Esophagus mucosa (tissue), 1 donor: ENCODE results near the gene DMBT1. TPM values are rescaled to one million over a fixed set of nuclear protein-coding genes. Genes with fewer than 3 reads are reported as not detected.
"Not testable (repeated sequence)": the region's sequence is repeated elsewhere in the genome, so short reads cannot be mapped to it uniquely, and the experiment has no call there.

Source experiments
- ATAC-seq: fragments of 200-7000 bp; cut with Tn5 transposase; one replicate; pipeline ENCODE4 v1.9.1; 2020
- total RNA-seq: library from RNA; stranded (reverse); gene quantifications from one replicate; pipeline ENCODE4 v1.2.4, GENCODE V29; 2023
- donor health status: DM: yes; HTN: yes; CAD: no.

The DMBT1 gene
- total RNA-seq, 1 donor from 2014 or later = 1.6 TPM

GRCh38 chr10:122549636-122550035 lies 10.9 kb upstream of the DMBT1 start:
- ATAC-seq = no peak

DNA sequence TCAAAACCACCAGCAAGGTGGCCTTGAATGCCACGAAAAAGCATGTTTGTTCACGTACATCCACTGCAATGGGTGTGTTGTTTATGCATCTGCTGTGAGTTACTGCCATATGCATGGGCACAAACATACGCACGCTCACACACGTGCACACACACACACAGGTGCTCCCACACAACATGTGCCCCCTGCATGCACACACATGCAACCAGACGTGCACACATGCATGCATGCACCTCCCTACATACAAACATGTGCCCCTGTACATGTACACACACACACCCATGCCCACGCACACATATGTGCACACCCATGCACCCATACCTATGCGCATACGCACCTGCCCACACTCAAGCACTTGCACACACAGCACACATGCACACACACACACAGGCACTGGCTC lies 10.1 kb upstream of the DMBT1 start:
- no peak for ATAC-seq

DNA sequence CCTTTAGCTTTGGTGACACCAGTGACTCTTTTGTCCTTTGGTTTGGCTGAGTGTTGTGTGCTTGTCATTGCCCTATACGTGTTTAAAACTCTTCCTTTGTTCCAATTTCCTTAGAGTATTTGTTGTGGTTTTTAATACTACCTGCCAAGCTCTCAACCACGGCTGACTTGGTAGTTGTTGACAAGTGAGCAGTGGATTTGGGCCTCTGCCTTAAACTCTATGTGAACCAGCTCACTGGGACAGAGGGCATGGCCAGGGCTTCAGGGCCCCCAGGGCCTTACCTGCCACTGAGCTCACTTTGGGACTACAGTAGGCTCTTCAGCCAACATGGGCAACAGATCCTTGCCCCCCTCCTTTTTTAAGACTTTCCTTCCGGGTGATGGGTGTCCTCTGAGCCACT lies 9.6 kb upstream of the DMBT1 start:
- ATAC-seq = no peak

GRCh38 chr10:122551450-122551849 lies 9.1 kb upstream of the DMBT1 start:
- no peak for ATAC-seq

GRCh38 chr10:122553341-122553740 lies 7.2 kb upstream of the DMBT1 start:
- ATAC-seq = no peak

DNA sequence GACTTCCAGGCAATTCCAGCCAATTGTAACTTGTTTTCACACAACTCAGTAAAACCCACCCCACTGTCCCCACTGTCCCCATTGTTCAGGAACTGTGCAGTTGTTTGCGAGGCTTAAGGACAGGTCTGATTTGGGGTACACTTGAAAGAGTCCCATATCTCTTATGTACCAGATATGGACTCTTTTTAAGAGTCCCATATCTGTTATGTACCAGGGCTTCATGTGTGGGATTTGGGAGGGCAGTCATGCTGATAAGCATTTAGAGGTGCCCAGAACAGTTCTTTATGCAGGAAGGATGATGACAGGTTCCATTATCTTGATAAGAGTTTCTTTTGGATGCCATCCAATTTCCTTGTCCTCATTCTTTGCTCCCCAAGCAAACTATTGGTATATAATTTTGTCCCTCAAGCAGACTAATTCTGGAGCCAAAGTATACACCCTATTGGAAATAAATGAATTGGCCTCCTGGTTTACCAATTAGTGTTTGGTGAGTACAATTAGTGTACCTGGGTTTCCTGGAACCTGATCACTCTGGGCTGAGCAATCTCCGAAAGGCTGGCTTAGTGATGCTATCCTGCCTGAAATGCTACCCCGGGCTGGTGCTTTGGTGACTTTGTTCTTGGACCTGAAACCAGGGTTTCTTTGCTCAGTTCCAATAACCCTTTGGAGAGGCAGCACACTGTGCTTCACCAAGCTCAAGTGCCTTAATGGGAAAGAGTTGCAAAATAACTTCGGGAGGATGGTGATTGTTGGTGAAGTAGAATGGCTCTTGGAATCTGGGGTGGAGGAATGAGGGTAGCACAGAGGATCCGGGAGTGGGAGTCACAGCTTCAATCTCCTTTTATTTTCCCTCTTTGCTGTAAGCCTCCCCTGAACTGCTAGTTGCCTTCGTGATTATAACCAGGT lies 6.2 kb upstream of the DMBT1 start:
- no peak for ATAC-seq

DNA sequence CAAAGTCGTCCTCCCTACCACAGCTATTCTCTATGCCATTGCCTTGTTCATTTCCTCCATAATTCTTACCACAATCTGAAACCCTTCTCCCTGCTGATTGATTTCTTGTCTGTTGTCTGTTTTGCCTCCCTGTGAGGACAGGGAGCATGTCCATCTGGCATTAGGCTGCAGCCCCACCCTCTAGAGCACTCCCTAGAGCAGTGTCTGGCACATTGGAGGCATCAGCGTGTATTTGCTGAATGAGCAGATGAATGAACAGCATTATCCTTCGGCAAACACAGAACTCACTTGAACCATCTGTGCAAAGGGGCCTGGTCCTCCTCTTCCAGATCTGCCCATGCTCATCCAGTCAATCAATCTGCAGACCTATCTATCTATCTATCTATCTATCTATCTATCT lies 5.1 kb upstream of the DMBT1 start:
- no peak for ATAC-seq

- no peak for ATAC-seq
Observed at GRCh38 chr10:122557516-122557915, 3.0 kb upstream of the DMBT1 start.

GRCh38 chr10:122558452-122558851 lies 2.1 kb upstream of the DMBT1 start:
- no peak for ATAC-seq

DNA sequence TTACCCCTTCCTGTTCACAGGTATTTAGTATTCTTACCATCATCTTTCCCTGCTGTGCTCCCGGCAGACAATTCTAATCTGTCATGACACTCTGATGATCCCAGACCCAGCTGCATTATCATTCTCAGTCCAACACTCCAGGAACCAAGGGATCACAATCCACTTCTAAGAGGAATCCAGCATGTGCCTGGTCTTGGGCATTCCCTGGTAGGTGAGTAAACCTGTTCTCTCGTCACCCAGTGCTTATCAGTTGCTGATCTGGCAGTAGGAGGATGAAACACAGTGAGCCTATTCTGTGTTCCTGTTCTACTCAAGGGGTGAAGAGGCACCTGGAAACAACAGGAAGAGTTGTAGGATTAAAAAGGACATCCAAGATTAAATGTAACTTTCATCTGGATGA lies 1.3 kb upstream of the DMBT1 start:
- no peak for ATAC-seq

GRCh38 chr10:122561212-122561611 lies 658 bp downstream of the DMBT1 start:
- no peak for ATAC-seq

GRCh38 chr10:122561792-122562191 lies 1.2 kb downstream of the DMBT1 start:
- no peak for ATAC-seq

- no peak for ATAC-seq
Observed at GRCh38 chr10:122564980-122565379, 4.4 kb downstream of the DMBT1 start.

GRCh38 chr10:122565766-122566206 lies 5.2 kb downstream of the DMBT1 start:
- peak; percentile 57 for ATAC-seq

DNA sequence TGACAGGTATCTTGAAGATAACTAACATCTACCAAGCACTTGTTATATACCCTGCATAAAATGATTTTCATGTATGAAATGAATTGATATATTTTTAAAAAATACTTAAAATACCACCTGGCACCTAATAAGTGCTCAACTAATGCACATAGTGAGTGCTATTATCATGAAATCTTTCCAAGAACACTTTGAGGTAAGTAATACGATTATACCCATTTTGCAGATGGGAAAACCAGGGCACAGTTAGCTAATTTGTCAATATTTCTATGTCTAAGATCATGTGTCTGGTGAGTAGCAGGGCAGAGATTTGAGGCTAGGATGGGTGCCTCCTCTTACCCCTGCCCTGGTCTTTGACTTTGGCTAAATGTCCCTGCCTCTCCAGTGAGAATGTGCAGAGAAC lies 6.1 kb downstream of the DMBT1 start:
- ATAC-seq = no peak

DNA sequence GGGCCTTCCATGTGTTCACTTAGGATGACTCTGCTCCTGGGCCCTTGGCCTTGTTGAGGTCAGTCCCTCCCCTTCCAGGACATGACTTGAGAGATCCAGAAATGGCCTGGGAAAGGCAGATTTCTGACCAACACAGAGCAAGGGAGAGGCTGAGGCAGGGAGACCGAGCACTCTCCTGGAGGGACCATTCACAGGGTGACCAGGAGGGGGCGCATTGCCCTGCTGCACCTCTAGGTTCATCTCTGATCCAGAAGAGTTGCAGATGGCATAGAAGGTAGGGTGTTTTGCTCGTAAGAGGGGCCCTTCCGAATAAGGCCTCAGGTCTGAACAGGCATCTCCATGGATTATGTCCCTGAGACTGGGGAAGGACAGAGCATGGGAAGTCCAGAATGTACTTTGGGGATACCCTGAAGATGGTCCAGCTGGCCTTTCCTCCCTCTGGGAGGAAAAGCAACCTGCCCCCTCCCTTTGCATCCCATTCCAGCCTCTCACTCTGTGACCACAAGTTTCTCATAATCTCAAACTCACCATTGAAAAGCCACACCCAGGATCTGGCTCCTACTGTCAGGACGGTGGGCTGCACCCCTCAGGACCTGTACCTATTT lies 6.6 kb downstream of the DMBT1 start:
- ATAC-seq = peak; percentile 54

- ATAC-seq = no peak
Observed at GRCh38 chr10:122568551-122568950, 8.0 kb downstream of the DMBT1 start.

DNA sequence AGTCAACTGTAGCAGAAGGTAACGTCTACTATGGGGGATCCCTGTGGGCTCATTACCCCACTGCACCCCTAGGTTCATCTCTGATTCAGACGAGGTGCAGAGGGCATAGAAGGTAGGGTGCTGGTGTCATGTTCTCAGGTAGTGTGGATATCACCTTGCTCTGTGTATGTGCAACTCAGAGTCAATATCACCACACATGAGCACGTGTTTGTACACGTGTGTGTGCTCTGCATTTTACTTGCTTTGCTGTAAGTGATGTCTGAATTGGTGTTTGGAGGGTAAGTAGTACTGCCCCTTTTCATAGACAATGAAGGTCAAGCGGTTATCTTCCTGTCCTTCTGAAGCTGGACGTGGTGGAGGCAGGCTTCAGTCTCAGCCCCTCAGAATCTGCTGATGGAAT lies 10.4 kb downstream of the DMBT1 start:
- no peak for ATAC-seq

GRCh38 chr10:122571892-122572291 lies 11.3 kb downstream of the DMBT1 start:
- ATAC-seq = no peak

DNA sequence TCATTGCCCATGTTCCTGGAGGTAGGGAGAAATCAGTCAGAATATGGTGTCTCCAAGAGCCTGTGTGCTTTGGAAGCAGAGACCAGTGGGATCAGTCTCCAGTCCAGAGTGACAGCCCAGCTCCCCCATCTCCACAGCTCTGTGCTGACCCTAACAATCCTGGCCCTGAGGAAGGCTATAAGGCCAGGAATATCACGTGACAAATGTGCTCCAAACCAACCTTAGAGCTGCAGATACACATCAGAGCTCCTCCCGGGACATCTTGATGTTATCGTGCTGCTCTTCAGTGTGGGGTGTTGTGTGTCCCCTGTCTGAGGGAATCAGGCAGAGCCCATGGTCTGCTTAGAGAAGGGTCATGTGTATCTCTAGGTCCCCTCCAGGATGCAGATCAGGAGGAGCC lies 15.2 kb downstream of the DMBT1 start:
- ATAC-seq = no peak

GRCh38 chr10:122576291-122576690 lies 15.7 kb downstream of the DMBT1 start:
- ATAC-seq = no peak

GRCh38 chr10:122577311-122577885 lies 16.8 kb downstream of the DMBT1 start:
- ATAC-seq = no peak

DNA sequence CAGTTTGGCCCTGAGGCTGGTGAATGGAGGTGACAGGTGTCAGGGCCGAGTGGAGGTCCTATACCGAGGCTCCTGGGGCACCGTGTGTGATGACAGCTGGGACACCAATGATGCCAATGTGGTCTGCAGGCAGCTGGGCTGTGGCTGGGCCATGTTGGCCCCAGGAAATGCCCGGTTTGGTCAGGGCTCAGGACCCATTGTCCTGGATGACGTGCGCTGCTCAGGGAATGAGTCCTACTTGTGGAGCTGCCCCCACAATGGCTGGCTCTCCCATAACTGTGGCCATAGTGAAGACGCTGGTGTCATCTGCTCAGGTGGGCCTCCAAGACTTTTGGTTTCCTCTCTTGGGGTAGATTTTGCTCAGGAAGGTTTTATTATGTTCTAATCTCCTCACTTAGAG lies 25.5 kb downstream of the DMBT1 start:
- not testable (repeated sequence) for ATAC-seq
